ENCODE measurements around the gene CAMTA1.

Gene CAMTA1

GRCh38 chr1:7471836-7472235, 686.6 kb downstream of the CAMTA1 start:
- Histone ChIP-seq H3K4me3 (ENCODE audit: low read depth in 1 of 2, low read length in 2 of 2) (no peak overlapping the region), H3K9me3 (ENCODE audit: insufficient read depth, low read length, severe bottlenecking) (no peaks in the 10 kb centered on the region), H3K4me2 (ENCODE audit: insufficient read depth, low read length) (no peak overlapping the region), H3K27ac (ENCODE audit: low read length) (no peak overlapping the region), H3K9ac (ENCODE audit: low read depth, low read length) (no peak overlapping the region), H3K4me1 (ENCODE audit: insufficient read depth, low read length) (no peaks in the 10 kb centered on the region), H3K79me2 (ENCODE audit: insufficient read depth, low read length) (no peaks in the 10 kb centered on the region), H2AFZ (ENCODE audit: low read depth, low read length) (no peak overlapping the region), H3K36me3 (ENCODE audit: insufficient read depth, low read length) (no peaks in the 10 kb centered on the region), H3K27me3 (ENCODE audit: insufficient read depth, low read length, poor library complexity) (no peaks in the 10 kb centered on the region), H4K20me1 (ENCODE audit: insufficient read depth, low read length) (peaks cover 22% of the 10 kb centered on the region)
- ATAC-seq (ENCODE audit: insufficient read depth, low read depth) (no peak), DNase-seq (no peak)
- TF ChIP-seq CTCF (IDR thresholded peaks at IDR 0.05; ENCODE audit: borderline replicate concordance, extremely low read depth, low read length, poor library complexity, severe bottlenecking) (no peak), EZH2 (IDR thresholded peaks at IDR 0.05; ENCODE audit: borderline replicate concordance, low read depth, low read length, severe bottlenecking) (no peak)

- no peaks in the 10 kb centered on the region for H3K4me1 ChIP-seq (ENCODE audit: insufficient read depth, low read length)
- H2AFZ ChIP-seq (ENCODE audit: low read depth, low read length), result no peak overlapping the region
- H3K27me3 ChIP-seq (ENCODE audit: insufficient read depth, low read length, poor library complexity), result peaks cover 4% of the 10 kb centered on the region
- no peaks in the 10 kb centered on the region for H3K79me2 ChIP-seq (ENCODE audit: insufficient read depth, low read length)
- DNase-seq (no peak), ATAC-seq (ENCODE audit: insufficient read depth, low read depth) (no peak)
- no peaks in the 10 kb centered on the region for H3K9me3 ChIP-seq (ENCODE audit: insufficient read depth, low read length, severe bottlenecking)
- H3K4me2 ChIP-seq (ENCODE audit: insufficient read depth, low read length), result no peak overlapping the region
- no peak overlapping the region for H3K27ac ChIP-seq (ENCODE audit: low read length)
- no peaks in the 10 kb centered on the region for H3K36me3 ChIP-seq (ENCODE audit: insufficient read depth, low read length)
- H4K20me1 ChIP-seq (ENCODE audit: insufficient read depth, low read length), result peaks cover 19% of the 10 kb centered on the region
- no peak overlapping the region for H3K4me3 ChIP-seq (ENCODE audit: low read depth in 1 of 2, low read length in 2 of 2)
- no peak for TF ChIP-seq EZH2 (IDR thresholded peaks at IDR 0.05; ENCODE audit: borderline replicate concordance, low read depth, low read length, severe bottlenecking)
- TF ChIP-seq CTCF (IDR thresholded peaks at IDR 0.05; ENCODE audit: borderline replicate concordance, extremely low read depth, low read length, poor library complexity, severe bottlenecking), result no peak
- H3K9ac ChIP-seq (ENCODE audit: low read depth, low read length), result no peak overlapping the region
Observed at GRCh38 chr1:7473223-7474142, 688.2 kb downstream of the CAMTA1 start.

- TF ChIP-seq CTCF (IDR thresholded peaks at IDR 0.05; ENCODE audit: borderline replicate concordance, extremely low read depth, low read length, poor library complexity, severe bottlenecking) (no peak), EZH2 (IDR thresholded peaks at IDR 0.05; ENCODE audit: borderline replicate concordance, low read depth, low read length, severe bottlenecking) (no peak)
- H3K4me1 ChIP-seq (ENCODE audit: insufficient read depth, low read length), result no peaks in the 10 kb centered on the region
- H3K9me3 ChIP-seq (ENCODE audit: insufficient read depth, low read length, severe bottlenecking), result no peaks in the 10 kb centered on the region
- no peaks in the 10 kb centered on the region for H3K79me2 ChIP-seq (ENCODE audit: insufficient read depth, low read length)
- no peaks in the 10 kb centered on the region for H3K36me3 ChIP-seq (ENCODE audit: insufficient read depth, low read length)
- no peak overlapping the region for H3K4me2 ChIP-seq (ENCODE audit: insufficient read depth, low read length)
- H4K20me1 ChIP-seq (ENCODE audit: insufficient read depth, low read length), result peaks cover 19% of the 10 kb centered on the region
- H3K27ac ChIP-seq (ENCODE audit: low read length), result no peak overlapping the region
- DNase-seq (no peak), ATAC-seq (ENCODE audit: insufficient read depth, low read depth) (no peak)
- H2AFZ ChIP-seq (ENCODE audit: low read depth, low read length), result no peak overlapping the region
- peaks cover 4% of the 10 kb centered on the region for H3K27me3 ChIP-seq (ENCODE audit: insufficient read depth, low read length, poor library complexity)
- no peak overlapping the region for H3K9ac ChIP-seq (ENCODE audit: low read depth, low read length)
- H3K4me3 ChIP-seq (ENCODE audit: low read depth in 1 of 2, low read length in 2 of 2), result no peak overlapping the region
Observed at GRCh38 chr1:7474143-7474490, 688.9 kb downstream of the CAMTA1 start.

All from DND-41 (cell line).